ENCODE results near the gene VWA2.
"Not testable (repeated sequence)": the region's sequence is repeated elsewhere in the genome, so short reads cannot be mapped to it uniquely, and the experiment has no call there.

The VWA2 gene

GRCh38 chr10:114327537-114328440 is 88.7 kb downstream of the VWA2 start:
- ChIA-PET CTCF (interaction anchor here (0.8 to 2.3 kb wide), 5 partner anchors 9 to 39 kb away, joined by 3 to 9 read pairs (median 3); no protein-coding TSS in a partner anchor), POLR2A (no interaction called here)
- DNase-seq (ENCODE audit: extremely low spot score): no peak
- no peak for TF ChIP-seq CTCF (IDR thresholded peaks at IDR 0.05; ENCODE audit: control extremely low read depth, extremely low read depth, low read depth, missing control alignments)

- TF ChIP-seq CTCF (IDR thresholded peaks at IDR 0.05; ENCODE audit: control extremely low read depth, extremely low read depth, low read depth, missing control alignments): no peak
- ChIA-PET CTCF (interaction anchor here (1.3 kb wide), 1 partner anchor 8 kb away, joined by 3 read pairs; no protein-coding TSS in a partner anchor), POLR2A (no interaction called here)
- no peak for DNase-seq (ENCODE audit: extremely low spot score)
Measured at GRCh38 chr10:114328441-114328812, 89.4 kb downstream of the VWA2 start.

- ChIA-PET CTCF (interaction anchor here (0.9 to 2.2 kb wide), 3 partner anchors 8 to 25 kb away, joined by 3 to 9 read pairs (median 3); no protein-coding TSS in a partner anchor), POLR2A (no interaction called here)
- no peak for DNase-seq (ENCODE audit: extremely low spot score)
- no peak for TF ChIP-seq CTCF (IDR thresholded peaks at IDR 0.05; ENCODE audit: control extremely low read depth, extremely low read depth, low read depth, missing control alignments)
Measured at GRCh38 chr10:114328874-114329273, 89.8 kb downstream of the VWA2 start.

- ChIA-PET CTCF (interaction anchor here (0.9 to 2.2 kb wide), 5 partner anchors 12 to 142 kb away, joined by 3 to 9 read pairs (median 3); no protein-coding TSS in a partner anchor), POLR2A (no interaction called here)
- DNase-seq (ENCODE audit: extremely low spot score): no peak
- TF ChIP-seq CTCF (IDR thresholded peaks at IDR 0.05; ENCODE audit: control extremely low read depth, extremely low read depth, low read depth, missing control alignments): no peak
Measured at GRCh38 chr10:114329634-114330365, 90.7 kb downstream of the VWA2 start.

GRCh38 chr10:114332301-114333192 is 93.5 kb downstream of the VWA2 start:
- ChIA-PET POLR2A (no interaction called here), CTCF (interaction anchor here (0.7 to 2.4 kb wide), 6 partner anchors 9 to 221 kb away, joined by 3 to 9 read pairs (median 4); no protein-coding TSS in a partner anchor)
- TF ChIP-seq CTCF (IDR thresholded peaks at IDR 0.05; ENCODE audit: control extremely low read depth, extremely low read depth, low read depth, missing control alignments): no peak
- no peak for DNase-seq (ENCODE audit: extremely low spot score)

- POLR2A ChIA-PET; DNase-seq (ENCODE audit: extremely low spot score): not testable (repeated sequence)
- CTCF ChIA-PET: interaction anchor here (0.7 to 2.4 kb wide), 5 partner anchors 9 to 102 kb away, joined by 3 to 9 read pairs (median 4); no protein-coding TSS in a partner anchor
Measured at GRCh38 chr10:114333441-114333840, 94.4 kb downstream of the VWA2 start.
